Fibroblast of mammary gland (primary cell): Measurements from ENCODE around the gene TRIM25.
A peak's percentile ranks its signal among the peaks of the same experiment; 100 is the strongest.

Experiments
- DNase-seq: peaks from one replicate; pipeline ENCODE4 v3.0.0-alpha.2; 2010; ENCODE audit warnings: low read depth
- H3K4me3 ChIP-seq: 2 replicates; pipeline ENCODE4 v1.5.1; 2011; ENCODE audit warnings: low read depth, mild to moderate bottlenecking, low read length, moderate library complexity; ENCODE audit not compliant: control insufficient read depth
- TF ChIP-seq, protein P1 (sequence below): conservative IDR thresholded peaks from 2 replicates; pipeline ENCODE4 v1.5.1; 2011; ENCODE audit warnings: low read depth, low read length, inconsistent platforms; ENCODE audit not compliant: control insufficient read depth, insufficient read depth

TRIM25 gene

GRCh38 chr17:56894859-56895455 is 18.9 kb downstream of the TRIM25 start:
- no peak for DNase-seq
- TF ChIP-seq, protein P1, sequence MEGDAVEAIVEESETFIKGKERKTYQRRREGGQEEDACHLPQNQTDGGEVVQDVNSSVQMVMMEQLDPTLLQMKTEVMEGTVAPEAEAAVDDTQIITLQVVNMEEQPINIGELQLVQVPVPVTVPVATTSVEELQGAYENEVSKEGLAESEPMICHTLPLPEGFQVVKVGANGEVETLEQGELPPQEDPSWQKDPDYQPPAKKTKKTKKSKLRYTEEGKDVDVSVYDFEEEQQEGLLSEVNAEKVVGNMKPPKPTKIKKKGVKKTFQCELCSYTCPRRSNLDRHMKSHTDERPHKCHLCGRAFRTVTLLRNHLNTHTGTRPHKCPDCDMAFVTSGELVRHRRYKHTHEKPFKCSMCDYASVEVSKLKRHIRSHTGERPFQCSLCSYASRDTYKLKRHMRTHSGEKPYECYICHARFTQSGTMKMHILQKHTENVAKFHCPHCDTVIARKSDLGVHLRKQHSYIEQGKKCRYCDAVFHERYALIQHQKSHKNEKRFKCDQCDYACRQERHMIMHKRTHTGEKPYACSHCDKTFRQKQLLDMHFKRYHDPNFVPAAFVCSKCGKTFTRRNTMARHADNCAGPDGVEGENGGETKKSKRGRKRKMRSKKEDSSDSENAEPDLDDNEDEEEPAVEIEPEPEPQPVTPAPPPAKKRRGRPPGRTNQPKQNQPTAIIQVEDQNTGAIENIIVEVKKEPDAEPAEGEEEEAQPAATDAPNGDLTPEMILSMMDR: no peak
- H3K4me3 ChIP-seq: no peak overlapping the region

DNA sequence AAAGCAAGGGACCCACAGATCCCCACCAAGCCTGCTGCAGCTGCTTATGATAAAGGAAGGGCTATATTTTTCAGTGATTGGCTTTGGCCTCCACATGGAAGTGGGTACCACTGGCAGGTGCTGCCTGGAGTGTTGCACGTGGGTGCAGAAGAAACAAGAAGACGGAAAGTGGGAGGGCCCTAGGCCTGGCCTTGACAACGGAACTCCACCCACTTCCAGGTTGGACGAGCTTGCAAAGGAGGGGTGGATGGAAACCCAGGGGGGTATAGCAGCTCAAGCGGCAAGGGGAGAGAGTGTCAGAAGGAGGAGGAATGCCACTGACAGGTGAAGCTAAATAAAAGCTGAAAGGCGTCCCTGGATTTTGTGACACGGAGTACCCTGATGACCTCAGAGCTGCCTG is 20.3 kb downstream of the TRIM25 start:
- TF ChIP-seq, protein P1: no peak
- DNase-seq: no peak

DNA sequence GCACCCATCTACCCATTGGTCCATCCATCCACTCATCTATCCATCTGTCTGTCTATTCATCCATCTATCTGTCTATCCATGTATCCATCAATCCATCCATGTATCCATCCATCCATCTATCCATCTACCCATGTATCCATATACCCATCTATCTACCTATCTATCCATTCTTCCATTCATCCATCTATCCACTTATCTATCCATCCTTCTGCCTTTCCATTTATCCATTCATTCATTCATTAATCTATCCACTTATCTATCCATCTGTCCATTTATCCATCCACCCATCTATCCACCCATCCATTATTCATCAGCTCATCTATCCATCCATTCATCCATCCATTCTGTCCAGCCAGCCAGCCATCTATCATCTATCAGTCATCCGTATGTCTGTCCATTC is 21.5 kb downstream of the TRIM25 start:
- TF ChIP-seq, protein P1: no peak
- no peak for DNase-seq
- no peak overlapping the region for H3K4me3 ChIP-seq

More for the DNA sequence above, 20.3 kb downstream of the TRIM25 start:
- no peak overlapping the region for H3K4me3 ChIP-seq

DNA sequence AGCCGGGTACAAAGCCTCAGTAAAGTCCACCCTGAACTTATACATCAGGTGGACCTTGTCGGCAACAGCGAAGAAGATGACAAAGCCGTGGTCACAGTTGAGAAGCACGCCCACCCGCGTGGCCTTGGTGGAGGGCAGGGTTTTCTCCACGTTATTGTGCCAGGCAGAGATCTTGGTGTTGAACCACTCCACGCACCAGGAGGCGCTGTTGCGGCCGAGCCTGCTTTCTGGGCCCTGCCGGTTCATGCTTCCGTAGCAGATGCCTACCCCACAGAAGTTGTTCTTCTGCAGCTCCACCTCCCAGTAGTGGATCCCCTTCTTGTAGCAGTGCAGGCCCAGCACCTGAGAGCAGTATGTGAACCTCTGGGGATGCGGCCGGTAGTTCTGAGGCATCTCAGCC is 22.1 kb downstream of the TRIM25 start:
- TF ChIP-seq, protein P1: peak; percentile 44
- no peak overlapping the region for H3K4me3 ChIP-seq
- no peak for DNase-seq

- H3K4me3 ChIP-seq: no peak overlapping the region
- DNase-seq: no peak
- TF ChIP-seq, protein P1: no peak
These were observed 22.8 kb downstream of the TRIM25 start for GRCh38 chr17:56890906-56891674.

GRCh38 chr17:56890390-56890789 is 23.5 kb downstream of the TRIM25 start:
- TF ChIP-seq, protein P1: no peak
- H3K4me3 ChIP-seq: no peak overlapping the region
- no peak for DNase-seq
